ENCODE results near the gene CCDC158.
A peak's percentile ranks its signal among the peaks of the same experiment; 100 is the strongest.

CCDC158 gene

GRCh38 chr4:76407440-76408119 lies 13.4 kb downstream of the CCDC158 start:
- peaks cover 0 to 16% of the 10 kb centered on the region in 2 donors for H3K27me3 Mint-ChIP-seq
- DNase-seq (no peak), ATAC-seq (replicated peaks) (no peak)
- H3K36me3 Mint-ChIP-seq (ENCODE audit: insufficient read depth): no peaks in the 10 kb centered on the region
- H3K27ac Mint-ChIP-seq: no peak overlapping the region
- no peaks in the 10 kb centered on the region for H3K9me3 Mint-ChIP-seq
- no peak overlapping the region for H3K4me3 Mint-ChIP-seq
- H3K4me1 Mint-ChIP-seq (ENCODE audit: low read depth in 2 of 2): peaks cover 0 to 1% of the 10 kb centered on the region in 2 donors

- Mint-ChIP-seq H3K27ac (no peak overlapping the region), H3K4me3 (no peak overlapping the region), H3K36me3 (ENCODE audit: insufficient read depth) (no peaks in the 10 kb centered on the region), H3K4me1 (ENCODE audit: low read depth in 2 of 2) (peaks cover 0 to 1% of the 10 kb centered on the region in 2 donors), H3K27me3 (peaks cover 0 to 25% of the 10 kb centered on the region in 2 donors), H3K9me3 (no peaks in the 10 kb centered on the region)
- ATAC-seq (replicated peaks): no peak
- DNase-seq: no peak
Measured at GRCh38 chr4:76406081-76406480, 14.9 kb downstream of the CCDC158 start.

- Mint-ChIP-seq H3K27ac (no peak overlapping the region), H3K9me3 (peaks cover 4 to 8% of the 10 kb centered on the region in 2 donors), H3K4me3 (no peak overlapping the region), H3K27me3 (peaks cover 11 to 38% of the 10 kb centered on the region in 2 donors), H3K36me3 (ENCODE audit: insufficient read depth) (no peaks in the 10 kb centered on the region), H3K4me1 (ENCODE audit: low read depth in 2 of 2) (no peaks in the 10 kb centered on the region)
- DNase-seq (no peak), ATAC-seq (replicated peaks) (no peak)
Measured at GRCh38 chr4:76401654-76402053, 19.3 kb downstream of the CCDC158 start.

DNA sequence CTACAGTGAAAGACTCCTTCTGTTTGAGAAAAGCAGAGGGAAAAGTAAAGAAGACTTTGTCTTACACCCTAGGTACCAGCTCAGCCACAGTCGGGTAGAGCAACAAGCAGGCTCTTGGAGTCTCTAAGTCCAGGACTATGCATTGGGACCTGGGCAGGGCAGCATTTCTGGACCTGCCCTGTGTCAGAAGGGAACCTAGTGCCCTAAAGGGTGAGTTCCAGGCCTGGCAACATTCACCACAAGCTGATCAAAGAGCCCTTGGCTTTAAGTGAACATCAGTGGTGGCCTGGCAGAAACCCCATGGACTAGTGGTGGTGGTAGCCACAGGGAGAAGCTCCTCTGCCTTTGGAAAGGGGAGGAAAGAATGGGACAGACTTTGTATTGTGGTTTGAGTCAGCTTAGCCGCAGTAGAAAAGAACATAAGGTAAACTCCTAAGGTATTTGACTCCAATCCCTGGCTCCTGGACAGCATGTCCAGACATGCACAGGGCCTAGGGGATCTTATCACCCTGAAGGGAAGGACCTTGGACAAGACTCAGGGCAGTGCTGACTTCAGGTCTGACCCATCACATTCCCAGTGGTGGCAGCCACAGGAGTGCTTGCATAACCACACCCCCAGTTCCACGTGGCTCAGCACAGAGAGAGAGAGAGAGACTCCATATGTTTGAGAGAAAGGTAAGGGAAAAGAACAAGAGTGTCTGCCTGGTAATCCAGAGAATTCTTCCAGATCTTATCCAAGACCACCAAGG lies 32.6 kb downstream of the CCDC158 start:
- H3K4me1 Mint-ChIP-seq (ENCODE audit: low read depth in 2 of 2): no peaks in the 10 kb centered on the region
- H3K27ac Mint-ChIP-seq: no peak overlapping the region
- DNase-seq (no peak), ATAC-seq (replicated peaks) (no peak)
- H3K9me3 Mint-ChIP-seq: peaks cover 8 to 10% of the 10 kb centered on the region in 2 donors
- H3K27me3 Mint-ChIP-seq: peaks cover 56 to 66% of the 10 kb centered on the region in 2 donors
- no peaks in the 10 kb centered on the region for H3K36me3 Mint-ChIP-seq (ENCODE audit: insufficient read depth)
- H3K4me3 Mint-ChIP-seq: no peak overlapping the region

GRCh38 chr4:76386566-76387305 lies 34.2 kb downstream of the CCDC158 start:
- Mint-ChIP-seq H3K4me1 (ENCODE audit: low read depth in 2 of 2) (peaks cover 0 to 2% of the 10 kb centered on the region in 2 donors), H3K9me3 (peaks cover 8 to 10% of the 10 kb centered on the region in 2 donors), H3K27me3 (peaks cover 48 to 53% of the 10 kb centered on the region in 2 donors), H3K36me3 (ENCODE audit: insufficient read depth) (no peaks in the 10 kb centered on the region), H3K4me3 (no peak overlapping the region), H3K27ac (no peak overlapping the region)
- no peak for ATAC-seq (replicated peaks)
- no peak for DNase-seq

- Mint-ChIP-seq H3K27ac (no peak overlapping the region), H3K27me3 (peaks cover 45 to 48% of the 10 kb centered on the region in 2 donors), H3K4me3 (no peak overlapping the region), H3K36me3 (ENCODE audit: insufficient read depth) (no peaks in the 10 kb centered on the region), H3K9me3 (peaks cover 8 to 10% of the 10 kb centered on the region in 2 donors), H3K4me1 (ENCODE audit: low read depth in 2 of 2) (peaks cover 0 to 2% of the 10 kb centered on the region in 2 donors)
- no peak for ATAC-seq (replicated peaks)
- DNase-seq: no peak
Measured at GRCh38 chr4:76385974-76386373, 35.0 kb downstream of the CCDC158 start.

GRCh38 chr4:76384052-76384451 lies 36.9 kb downstream of the CCDC158 start:
- Mint-ChIP-seq H3K9me3 (peaks cover 0 to 2% of the 10 kb centered on the region in 2 donors), H3K4me1 (ENCODE audit: low read depth in 2 of 2) (peaks cover 0 to 2% of the 10 kb centered on the region in 2 donors), H3K36me3 (ENCODE audit: insufficient read depth) (no peaks in the 10 kb centered on the region), H3K27ac (no peak overlapping the region), H3K27me3 (peaks cover 26 to 33% of the 10 kb centered on the region in 2 donors), H3K4me3 (no peak overlapping the region)
- DNase-seq (no peak), ATAC-seq (replicated peaks) (no peak)

GRCh38 chr4:76383001-76383400 lies 37.9 kb downstream of the CCDC158 start:
- Mint-ChIP-seq H3K4me1 (ENCODE audit: low read depth in 2 of 2) (peaks cover 0 to 2% of the 10 kb centered on the region in 2 donors), H3K36me3 (ENCODE audit: insufficient read depth) (no peaks in the 10 kb centered on the region), H3K4me3 (no peak overlapping the region), H3K27ac (no peak overlapping the region), H3K9me3 (no peaks in the 10 kb centered on the region), H3K27me3 (peaks cover 18 to 24% of the 10 kb centered on the region in 2 donors)
- ATAC-seq (replicated peaks) (no peak), DNase-seq (no peak)

DNA sequence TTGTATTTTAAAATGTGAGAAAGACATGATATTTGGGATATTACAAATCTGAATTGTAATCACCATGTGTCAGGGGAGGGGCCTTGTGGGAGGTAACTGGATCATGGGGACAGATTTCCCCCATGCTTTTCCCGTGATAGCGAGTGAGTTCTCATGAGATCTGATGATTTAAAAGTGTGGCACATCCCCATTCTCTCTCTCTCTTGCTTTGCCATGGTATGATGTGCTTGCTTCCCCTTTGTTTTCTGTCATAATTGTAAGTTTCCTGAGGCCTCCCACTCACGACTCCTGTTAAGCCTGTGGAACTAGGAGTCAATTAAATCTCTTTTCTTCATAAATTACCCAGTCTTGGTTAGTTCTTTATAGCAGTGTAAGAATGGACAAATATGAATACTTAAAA lies 39.0 kb downstream of the CCDC158 start:
- DNase-seq (no peak), ATAC-seq (replicated peaks) (no peak)
- Mint-ChIP-seq H3K4me1 (ENCODE audit: low read depth in 2 of 2) (peaks cover 0 to 2% of the 10 kb centered on the region in 2 donors), H3K36me3 (ENCODE audit: insufficient read depth) (no peaks in the 10 kb centered on the region), H3K9me3 (no peaks in the 10 kb centered on the region), H3K27me3 (peaks cover 18 to 24% of the 10 kb centered on the region in 2 donors), H3K27ac (no peak overlapping the region), H3K4me3 (no peak overlapping the region)

- Mint-ChIP-seq H3K9me3 (no peaks in the 10 kb centered on the region), H3K4me3 (no peak overlapping the region), H3K27ac (no peak overlapping the region), H3K4me1 (ENCODE audit: low read depth in 2 of 2) (peaks cover 0 to 2% of the 10 kb centered on the region in 2 donors), H3K36me3 (ENCODE audit: insufficient read depth) (no peaks in the 10 kb centered on the region), H3K27me3 (peaks cover 12 to 14% of the 10 kb centered on the region in 2 donors)
- ATAC-seq (replicated peaks) (no peak), DNase-seq (no peak)
Measured at GRCh38 chr4:76380561-76380960, 40.4 kb downstream of the CCDC158 start.

- Mint-ChIP-seq H3K36me3 (ENCODE audit: insufficient read depth) (no peaks in the 10 kb centered on the region), H3K27ac (no peak overlapping the region), H3K4me1 (ENCODE audit: low read depth in 2 of 2) (peaks cover 0 to 2% of the 10 kb centered on the region in 2 donors), H3K9me3 (no peaks in the 10 kb centered on the region), H3K4me3 (no peak overlapping the region), H3K27me3 (no peaks in the 10 kb centered on the region)
- peak; percentile 42 for ATAC-seq (replicated peaks)
- DNase-seq: peak; percentile 26 to 39 (median 31)
Measured at GRCh38 chr4:76377911-76378310, 43.0 kb downstream of the CCDC158 start.

DNA sequence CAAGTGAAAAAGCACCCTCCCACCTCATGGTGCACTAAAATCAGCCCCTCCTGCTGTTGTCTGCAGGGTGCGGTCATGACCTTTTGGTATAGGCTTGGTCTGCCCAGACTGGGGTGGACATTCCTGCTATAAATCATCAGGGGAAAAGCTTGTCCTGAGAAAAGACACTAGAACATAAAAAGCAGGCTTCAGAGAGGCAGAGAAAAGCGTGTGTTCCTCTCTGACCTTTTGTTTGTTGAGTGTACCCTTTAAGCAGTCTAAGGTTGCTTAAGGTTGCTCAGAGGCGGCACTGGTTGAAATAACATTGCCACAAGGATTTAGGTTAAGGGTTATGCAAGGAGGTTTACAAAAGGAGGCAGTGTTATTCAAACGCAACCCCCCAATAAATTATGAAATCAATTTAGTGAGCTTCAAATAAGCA lies 43.5 kb downstream of the CCDC158 start:
- peaks cover 0 to 2% of the 10 kb centered on the region in 2 donors for H3K4me1 Mint-ChIP-seq (ENCODE audit: low read depth in 2 of 2)
- H3K9me3 Mint-ChIP-seq: no peaks in the 10 kb centered on the region

GRCh38 chr4:76376534-76376933 lies 44.4 kb downstream of the CCDC158 start:
- Mint-ChIP-seq H3K9me3 (no peaks in the 10 kb centered on the region), H3K4me3 (no peak overlapping the region), H3K27me3 (no peaks in the 10 kb centered on the region), H3K27ac (no peak overlapping the region), H3K4me1 (ENCODE audit: low read depth in 2 of 2) (no peaks in the 10 kb centered on the region), H3K36me3 (ENCODE audit: insufficient read depth) (no peaks in the 10 kb centered on the region)
- DNase-seq: no peak
- ATAC-seq (replicated peaks): no peak

More for the DNA sequence above, 43.5 kb downstream of the CCDC158 start:
- no peak for DNase-seq
- Mint-ChIP-seq H3K27ac (no peak overlapping the region), H3K27me3 (no peaks in the 10 kb centered on the region), H3K36me3 (ENCODE audit: insufficient read depth) (no peaks in the 10 kb centered on the region), H3K4me3 (no peak overlapping the region)
- no peak for ATAC-seq (replicated peaks)

All from effector memory CD8-positive, alpha-beta T cell (primary cell).